Pancreas (tissue), 10 donors: ENCODE results near the gene FBXO3. TPM values are rescaled to one million over a fixed set of nuclear protein-coding genes. Genes with fewer than 3 reads are reported as not detected.
"Not testable (repeated sequence)": the region's sequence is repeated elsewhere in the genome, so short reads cannot be mapped to it uniquely, and the experiment has no call there.

ENCODE experiments used
- ATAC-seq, 4 donors: fragments of 200-7000 bp; cut with Tn5 transposase; one replicate each; pipeline versions ENCODE4 v1.8.0 to v1.9.1; 2020; ENCODE audit warnings: mild to moderate bottlenecking in 4 of 4, moderate library complexity in 4 of 4
- DNase-seq, 6 donors: peaks; one replicate each; pipeline ENCODE4 v3.0.0-alpha.2; 2020
- FAIRE-seq: peaks from 2 replicates; lab custom pipeline; 2012; peaks lifted over from hg19 to GRCh38; lab: Jason Lieb, UNC
- H3K27ac ChIP-seq, 4 donors: fragments of 200-600 bp; sonication (generic); 1 replicate in 3 of 4; 2 replicates in 1 of 4; pipeline versions ENCODE4 v1.5.0 to v1.8.0; 2020
- H3K27me3 ChIP-seq, 4 donors: fragments of 200-600 bp; one replicate each; pipeline ENCODE4 v1.8.0; 2021
- H3K36me3 ChIP-seq, 3 donors: fragments of 200-600 bp; sonication (generic) in 1 of 3; one replicate each; pipeline versions ENCODE4 v1.5.0 to v1.8.0; 2020 to 2021
- H3K4me1 ChIP-seq, 3 donors: fragments of 200-600 bp; one replicate each; pipeline ENCODE4 v1.8.0; 2021
- H3K4me3 ChIP-seq, 4 donors: fragments of 200-600 bp; sonication (generic) in 2 of 4; one replicate each; pipeline versions ENCODE4 v1.5.0 to v1.8.0; 2020 to 2021
- H3K9me3 ChIP-seq, 4 donors: fragments of 200-600 bp; one replicate each; pipeline ENCODE4 v1.8.0; 2021
- WGBS, 2 donors: extraction: QIAGEN DNeasy Blood & Tissue Kit; methylation state at CpG; one replicate each; pipeline ENCODE4 v1.1.7; 2013; 5-methylcytosine and 5-hydroxymethylcytosine counted together
- intact Hi-C, 3 donors: fragments of 100-400 bp; cut with DNase I; formaldehyde crosslinking; loops; one replicate each; pipeline versions ENCODE4 v1.11.1 to v1.14.2; 2022
- polyA plus RNA-seq, 2 donors: library from polyadenylated mRNA; stranded (reverse); fragments of 200-250 nt; gene quantifications; one replicate each; pipeline ENCODE4 v1.2.3, GENCODE V29; 2013
- total RNA-seq, 6 donors: library from RNA; stranded (reverse); fragmentation: NEBNext Ultra II Directional in 4 of 6; extraction: Animal tissue kit (Norgen Biotek cat#: 25700) in 4 of 6; gene quantifications; one replicate each; pipeline versions ENCODE4 v1.2.1 to v1.2.4, GENCODE V29; 2021 to 2023
- TF ChIP-seq, protein P1 (sequence below), 4 donors: fragments of 200-600 bp; sonication (generic) in 3 of 4; IDR thresholded peaks; one replicate each; pipeline versions ENCODE4 v1.5.0 to v1.8.0; 2021; ENCODE audit warnings: antibody characterized with exemption in 4 of 4
- donor health status: healthy with polysubstance abuse.
- donor health status: DM: no; HTN: no; CAD: no; lungs with moderate emphysema.
- donor health status: DM: no; HTN: no; CAD: no.
- donor health status: control.
- donor health status: control.
- donor health status: Bipolar disorder and iron deficiency.
- donor health status: DM: yes; HTN: yes; CAD: no.
- donor health status: DM: no; HTN: no; CAD: no.
- donor health status: DM: no; HTN: no; CAD: no.
- donor health status: DM: yes; HTN: yes; CAD: no.

Gene FBXO3
- total and polyA plus RNA-seq, 8 donors = 12.2 to 26.6 (median 16.4) TPM

DNA sequence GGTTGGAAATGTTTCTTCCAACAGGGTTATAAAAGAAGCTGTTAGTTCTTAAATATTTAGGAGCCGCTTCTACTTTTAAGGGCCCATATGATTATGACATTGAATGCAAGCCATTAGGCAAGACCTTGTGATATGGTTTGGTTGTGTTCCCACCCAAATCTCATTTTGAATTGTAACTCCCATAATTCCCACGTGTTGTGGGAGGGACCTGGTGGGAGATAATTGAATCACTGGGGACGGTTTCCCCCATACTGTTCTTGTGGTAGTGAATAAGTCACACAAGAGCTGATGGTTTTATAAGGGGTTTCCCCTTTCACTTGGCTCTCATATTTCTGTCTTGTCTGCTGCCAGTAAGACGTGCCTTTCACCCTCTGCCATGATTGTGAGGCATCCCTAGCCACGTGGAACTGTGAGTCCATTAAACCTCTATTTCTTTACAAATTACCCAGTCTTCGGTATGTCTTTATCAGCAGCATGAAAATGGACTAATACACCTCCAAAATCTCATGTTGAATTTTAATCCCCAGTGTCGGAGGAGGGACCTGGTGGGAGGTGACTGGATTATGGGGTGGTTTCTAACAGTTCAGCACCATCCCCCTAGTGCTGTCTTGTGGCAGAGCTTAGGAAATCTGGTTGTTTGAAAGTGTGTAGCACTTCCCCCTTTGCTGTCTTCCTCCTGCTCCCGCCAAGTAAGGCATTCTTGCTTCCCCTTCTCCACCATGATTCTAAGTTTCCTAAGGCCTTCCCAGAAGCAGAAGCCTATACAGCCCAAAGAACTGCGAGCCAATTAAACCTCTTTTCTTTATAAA, 42.4 kb downstream of the FBXO3 start:
- H3K4me1 ChIP-seq = peaks cover 0 to 3% (median 0%) of the 10 kb centered on the region in 3 donors
- WGBS, 2 donors = 66 to 67% methylated on average over 9 of the region's 9 CpGs
- no peak overlapping the region for H3K27ac ChIP-seq
- no peaks in the 10 kb centered on the region for H3K36me3 ChIP-seq
- intact Hi-C loops = no loop called here
- no peaks in the 10 kb centered on the region for H3K27me3 ChIP-seq
- H3K4me3 ChIP-seq = no peak overlapping the region
- ATAC-seq = no peak
- H3K9me3 ChIP-seq = no peaks in the 10 kb centered on the region
- no peak for FAIRE-seq
- DNase-seq = no peak
- TF ChIP-seq, protein P1, sequence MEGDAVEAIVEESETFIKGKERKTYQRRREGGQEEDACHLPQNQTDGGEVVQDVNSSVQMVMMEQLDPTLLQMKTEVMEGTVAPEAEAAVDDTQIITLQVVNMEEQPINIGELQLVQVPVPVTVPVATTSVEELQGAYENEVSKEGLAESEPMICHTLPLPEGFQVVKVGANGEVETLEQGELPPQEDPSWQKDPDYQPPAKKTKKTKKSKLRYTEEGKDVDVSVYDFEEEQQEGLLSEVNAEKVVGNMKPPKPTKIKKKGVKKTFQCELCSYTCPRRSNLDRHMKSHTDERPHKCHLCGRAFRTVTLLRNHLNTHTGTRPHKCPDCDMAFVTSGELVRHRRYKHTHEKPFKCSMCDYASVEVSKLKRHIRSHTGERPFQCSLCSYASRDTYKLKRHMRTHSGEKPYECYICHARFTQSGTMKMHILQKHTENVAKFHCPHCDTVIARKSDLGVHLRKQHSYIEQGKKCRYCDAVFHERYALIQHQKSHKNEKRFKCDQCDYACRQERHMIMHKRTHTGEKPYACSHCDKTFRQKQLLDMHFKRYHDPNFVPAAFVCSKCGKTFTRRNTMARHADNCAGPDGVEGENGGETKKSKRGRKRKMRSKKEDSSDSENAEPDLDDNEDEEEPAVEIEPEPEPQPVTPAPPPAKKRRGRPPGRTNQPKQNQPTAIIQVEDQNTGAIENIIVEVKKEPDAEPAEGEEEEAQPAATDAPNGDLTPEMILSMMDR (IDR thresholded peaks at IDR 0.05) = no peak

DNA sequence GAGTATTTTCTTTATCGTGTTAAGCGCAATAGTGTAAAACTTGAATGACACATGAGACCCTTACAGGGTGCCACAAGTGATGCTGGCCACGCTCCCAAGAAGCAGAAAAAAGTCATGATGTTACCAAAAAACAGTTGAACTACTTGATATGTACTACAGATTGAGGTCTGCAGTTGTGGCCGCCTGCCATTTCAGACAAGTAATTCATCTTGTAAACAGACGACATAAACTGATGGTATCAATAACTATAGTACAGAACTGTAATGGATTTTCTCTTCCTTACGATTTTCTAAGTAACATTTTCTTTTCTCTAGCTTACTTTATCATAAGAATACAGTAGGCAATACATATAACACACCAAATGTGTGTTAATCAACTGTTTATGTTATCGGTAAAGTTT, 43.6 kb downstream of the FBXO3 start:
- ATAC-seq (no peak), FAIRE-seq (no peak), DNase-seq (no peak)
- TF ChIP-seq, protein P1 (IDR thresholded peaks at IDR 0.05) = no peak
- H3K27ac ChIP-seq = no peak overlapping the region
- H3K4me3 ChIP-seq = no peak overlapping the region
- intact Hi-C loops = no loop called here
- no peaks in the 10 kb centered on the region for H3K27me3 ChIP-seq
- no peaks in the 10 kb centered on the region for H3K9me3 ChIP-seq
- WGBS, 2 donors = 64 to 65% methylated on average over 7 of the region's 7 CpGs
- H3K36me3 ChIP-seq = no peaks in the 10 kb centered on the region
- H3K4me1 ChIP-seq = peaks cover 0 to 3% (median 0%) of the 10 kb centered on the region in 3 donors

DNA sequence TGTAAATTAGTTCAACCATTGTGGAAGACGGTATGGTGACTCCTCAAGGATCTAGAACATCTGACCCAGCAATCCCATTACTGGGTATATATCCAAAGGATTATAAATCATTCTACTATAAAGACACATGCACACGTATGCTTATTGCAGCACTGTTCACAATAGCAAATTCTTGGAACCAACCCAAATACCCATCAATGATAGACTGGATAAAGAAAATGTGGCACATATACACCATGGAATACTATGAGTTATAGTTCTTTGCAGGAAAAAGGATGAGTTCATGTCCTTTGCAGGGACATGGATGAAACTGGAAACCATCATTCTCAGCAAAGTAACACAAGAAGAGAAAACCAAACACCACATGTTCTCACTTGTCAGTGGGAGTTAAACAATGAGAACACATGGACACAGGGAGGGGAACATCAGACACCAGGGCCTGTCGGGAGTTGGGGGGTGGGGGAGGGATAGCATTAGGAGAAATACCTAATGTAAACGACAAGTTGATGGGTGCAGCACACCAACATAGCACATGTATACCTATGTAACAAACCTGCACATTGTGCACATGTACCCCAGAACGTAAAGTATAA, 45.2 kb downstream of the FBXO3 start:
- H3K9me3 ChIP-seq, H3K36me3 ChIP-seq, DNase-seq, H3K4me3 ChIP-seq, H3K27me3 ChIP-seq, FAIRE-seq, ATAC-seq, H3K4me1 ChIP-seq, H3K27ac ChIP-seq, intact Hi-C loops: not testable (repeated sequence)
- WGBS, 2 donors = 76 to 83% methylated on average over 5 of the region's 5 CpGs

DNA sequence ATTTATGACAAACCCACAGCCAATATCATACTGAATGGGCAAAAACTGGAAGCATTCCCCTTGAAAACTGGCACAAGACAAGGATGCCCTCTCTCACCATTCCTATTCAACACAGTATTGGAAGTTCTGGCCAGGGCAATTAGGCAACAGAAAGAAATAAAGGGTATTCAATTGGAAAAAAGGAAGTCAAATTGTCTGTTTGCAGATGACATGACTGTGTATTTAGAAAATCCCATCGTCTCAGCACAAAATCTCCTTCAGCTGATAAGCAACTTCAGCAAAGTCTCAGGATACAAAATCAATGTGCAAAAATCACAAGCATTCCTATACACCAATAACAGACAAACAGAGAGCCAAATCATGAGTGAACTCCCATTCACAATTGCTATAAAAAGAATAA, 46.8 kb downstream of the FBXO3 start:
- H3K27me3 ChIP-seq, H3K4me3 ChIP-seq, intact Hi-C loops, H3K27ac ChIP-seq, H3K36me3 ChIP-seq, FAIRE-seq, H3K9me3 ChIP-seq, ATAC-seq, DNase-seq: not testable (repeated sequence)
- H3K4me1 ChIP-seq = peaks cover 0 to 24% (median 5%) of the 10 kb centered on the region in 3 donors
- 35 to 38% methylated on average over 1 of the region's 1 CpG for WGBS, 2 donors

DNA sequence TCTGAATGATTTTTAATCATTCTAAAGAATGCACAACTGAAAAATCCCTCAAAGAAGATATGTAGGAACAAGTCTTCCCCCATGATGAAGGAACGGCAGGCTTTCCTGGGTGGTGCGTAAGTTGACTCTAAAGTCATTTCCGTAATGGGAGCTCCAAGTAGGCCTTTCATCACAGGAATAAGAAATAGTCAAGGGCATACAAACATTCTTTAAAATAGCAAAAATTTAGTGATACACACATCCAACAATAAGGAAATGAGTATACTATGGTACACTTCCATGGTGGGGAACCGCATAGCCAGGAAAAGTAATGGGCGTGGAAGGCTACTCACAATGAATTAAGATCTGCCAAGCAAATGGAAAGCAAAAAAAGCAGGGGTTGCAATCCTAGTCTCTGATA, 48.8 kb downstream of the FBXO3 start:
- no peaks in the 10 kb centered on the region for H3K9me3 ChIP-seq
- H3K4me3 ChIP-seq = no peak overlapping the region
- H3K27ac ChIP-seq = no peak overlapping the region
- no peaks in the 10 kb centered on the region for H3K36me3 ChIP-seq
- no peaks in the 10 kb centered on the region for H3K27me3 ChIP-seq
- no peak for ATAC-seq
- intact Hi-C loops = no loop called here
- FAIRE-seq = no peak
- H3K4me1 ChIP-seq = peaks cover 0 to 25% (median 5%) of the 10 kb centered on the region in 3 donors
- TF ChIP-seq, protein P1 (IDR thresholded peaks at IDR 0.05) = no peak
- no peak for DNase-seq
- WGBS, 2 donors = 69 to 82% methylated on average over 5 of the region's 5 CpGs
